Hepatocyte (in vitro differentiated cells): ENCODE results near the gene APRT. TPM values are rescaled to one million over a fixed set of nuclear protein-coding genes. Genes with fewer than 3 reads are reported as not detected.

Source experiments
- DNase-seq: peaks from one replicate; pipeline ENCODE4 v3.0.0-alpha.2; 2016; ENCODE audit warnings: low spot score
- H2AFZ ChIP-seq: fragments of 200-600 bp; sonication (generic); 2 replicates; pipeline ENCODE4 v1.6.0; 2016; ENCODE audit warnings: antibody characterized with exemption, mild to moderate bottlenecking
- H3K27ac ChIP-seq: fragments of 200-600 bp; sonication (generic); 2 replicates; pipeline ENCODE4 v1.5.1; 2016; ENCODE audit warnings: mild to moderate bottlenecking
- H3K27me3 ChIP-seq: fragments of 200-600 bp; sonication (generic); 2 replicates; pipeline ENCODE4 v1.6.1; 2016
- H3K36me3 ChIP-seq: fragments of 200-600 bp; sonication (generic); replicated peaks from 2 replicates; pipeline ENCODE4 v1.5.1; 2016; ENCODE audit warnings: low read depth; ENCODE audit not compliant: insufficient read depth
- H3K4me1 ChIP-seq: fragments of 200-600 bp; sonication (generic); 2 replicates; pipeline ENCODE4 v1.5.1; 2016; ENCODE audit warnings: mild to moderate bottlenecking, moderate library complexity; ENCODE audit not compliant: insufficient read depth
- H3K4me2 ChIP-seq: fragments of 200-600 bp; sonication (generic); 2 replicates; pipeline ENCODE4 v1.6.0; 2016
- H3K4me3 ChIP-seq: fragments of 200-600 bp; sonication (generic); 2 replicates; pipeline ENCODE4 v1.5.1; 2016; ENCODE audit warnings: mild to moderate bottlenecking
- H3K79me2 ChIP-seq: fragments of 200-600 bp; sonication (generic); 2 replicates; pipeline ENCODE4 v1.6.0; 2017; ENCODE audit warnings: mild to moderate bottlenecking
- H3K9me2 ChIP-seq: fragments of 200-600 bp; sonication (generic); replicated peaks from 2 replicates; pipeline ENCODE4 v1.6.0; 2017; ENCODE audit warnings: mild to moderate bottlenecking; ENCODE audit not compliant: insufficient read depth
- H3K9me3 ChIP-seq: fragments of 200-600 bp; sonication (generic); 2 replicates; pipeline ENCODE4 v1.5.1; 2016; ENCODE audit warnings: low read depth, mild to moderate bottlenecking
- H4K20me1 ChIP-seq: fragments of 200-600 bp; sonication (generic); 2 replicates; pipeline ENCODE4 v1.6.0; 2016; ENCODE audit warnings: mild to moderate bottlenecking; ENCODE audit not compliant: insufficient read depth, poor library complexity, severe bottlenecking
- CTCF ChIP-seq: fragments of 200-600 bp; sonication (generic); IDR thresholded peaks from 2 replicates; pipeline ENCODE4 v1.5.1; 2016; ENCODE audit warnings: antibody characterized with exemption, mild to moderate bottlenecking; ENCODE audit not compliant: poor library complexity
- EZH2 ChIP-seq: fragments of 200-600 bp; sonication (generic); IDR thresholded peaks from 2 replicates; pipeline ENCODE4 v1.6.1; 2016; ENCODE audit warnings: antibody characterized with exemption, mild to moderate bottlenecking, borderline replicate concordance
- EZH2phosphoT487 ChIP-seq: fragments of 200-600 bp; sonication (generic); IDR thresholded peaks from one replicate; pipeline ENCODE4 v1.6.1; 2018; ENCODE audit warnings: antibody characterized with exemption, mild to moderate bottlenecking, low read depth, moderate library complexity; ENCODE audit not compliant: unreplicated experiment, severe bottlenecking
- WGBS: methylation state at CpG from one replicate; pipeline ENCODE4 v1.1.6; 2016; ENCODE audit warnings: low lambda C conversion rate; ENCODE audit errors: missing lambda C conversion rate; 5-methylcytosine and 5-hydroxymethylcytosine counted together
- polyA plus RNA-seq: library from polyadenylated mRNA; unstranded; fragments of >200 nt; fragmentation: Nextera tagmentation; extraction: Ambion mirVana; gene quantifications from 2 replicates; pipeline ENCODE4 v1.2.1, GENCODE V29; 2016
- total RNA-seq: library from RNA; depleted of rRNA; stranded (reverse); fragments of >200 nt; gene quantifications from 2 replicates; pipeline ENCODE4 v1.2.3, GENCODE V29; 2014

The APRT gene
- total and polyA plus RNA-seq, 2 experiments from 2014 or later, result 101 to 237 TPM

GRCh38 chr16:88844419-88845036 is 32.8 kb upstream of the APRT start:
- TF ChIP-seq EZH2 (no peak), CTCF (no peak), EZH2phosphoT487 (no peak)
- Histone ChIP-seq H3K36me3 (no peaks in the 10 kb centered on the region), H3K27ac (no peak overlapping the region), H3K79me2 (no peaks in the 10 kb centered on the region), H3K4me2 (no peak overlapping the region), H3K9me3 (no peaks in the 10 kb centered on the region), H3K27me3 (no peaks in the 10 kb centered on the region), H3K9me2 (no peaks in the 10 kb centered on the region), H3K4me1 (no peaks in the 10 kb centered on the region), H2AFZ (no peak overlapping the region), H3K4me3 (no peak overlapping the region), H4K20me1 (no peaks in the 10 kb centered on the region)
- no peak for DNase-seq
- WGBS, result 81% methylated on average over 10 of the region's 11 CpGs

- Histone ChIP-seq H3K27ac (no peak overlapping the region), H3K79me2 (no peaks in the 10 kb centered on the region), H2AFZ (no peak overlapping the region), H3K27me3 (no peaks in the 10 kb centered on the region), H3K4me2 (no peak overlapping the region), H3K9me3 (no peaks in the 10 kb centered on the region), H4K20me1 (no peaks in the 10 kb centered on the region), H3K4me3 (no peak overlapping the region), H3K9me2 (no peaks in the 10 kb centered on the region), H3K4me1 (no peaks in the 10 kb centered on the region), H3K36me3 (no peaks in the 10 kb centered on the region)
- DNase-seq, result no peak
- WGBS, result 93% methylated on average over 20 of the region's 20 CpGs
- TF ChIP-seq EZH2 (no peak), CTCF (no peak), EZH2phosphoT487 (no peak)
These were observed 31.5 kb upstream of the APRT start for GRCh38 chr16:88843256-88843655.

GRCh38 chr16:88842806-88843205 is 31.1 kb upstream of the APRT start:
- no peaks in the 10 kb centered on the region for H4K20me1 ChIP-seq
- no peak overlapping the region for H3K4me2 ChIP-seq
- TF ChIP-seq CTCF, result no peak
- TF ChIP-seq EZH2, result no peak
- TF ChIP-seq EZH2phosphoT487, result no peak
- WGBS, result 97% methylated on average over 25 of the region's 25 CpGs
- DNase-seq, result no peak
- no peak overlapping the region for H2AFZ ChIP-seq
- no peaks in the 10 kb centered on the region for H3K27me3 ChIP-seq
- no peaks in the 10 kb centered on the region for H3K4me1 ChIP-seq
- H3K9me3 ChIP-seq, result no peaks in the 10 kb centered on the region
- no peak overlapping the region for H3K4me3 ChIP-seq
- H3K9me2 ChIP-seq, result no peaks in the 10 kb centered on the region
- no peaks in the 10 kb centered on the region for H3K79me2 ChIP-seq
- no peak overlapping the region for H3K27ac ChIP-seq
- H3K36me3 ChIP-seq, result no peaks in the 10 kb centered on the region

GRCh38 chr16:88842308-88842756 is 30.6 kb upstream of the APRT start:
- no peaks in the 10 kb centered on the region for H3K4me1 ChIP-seq
- H2AFZ ChIP-seq, result no peak overlapping the region
- no peak overlapping the region for H3K27ac ChIP-seq
- DNase-seq, result no peak
- H3K27me3 ChIP-seq, result no peaks in the 10 kb centered on the region
- no peaks in the 10 kb centered on the region for H3K79me2 ChIP-seq
- no peaks in the 10 kb centered on the region for H3K36me3 ChIP-seq
- H3K4me2 ChIP-seq, result no peak overlapping the region
- H3K9me3 ChIP-seq, result no peaks in the 10 kb centered on the region
- TF ChIP-seq CTCF, result no peak
- TF ChIP-seq EZH2phosphoT487, result no peak
- no peak for TF ChIP-seq EZH2
- WGBS, result 94% methylated on average over 15 of the region's 15 CpGs
- no peaks in the 10 kb centered on the region for H3K9me2 ChIP-seq
- H4K20me1 ChIP-seq, result no peaks in the 10 kb centered on the region
- no peak overlapping the region for H3K4me3 ChIP-seq
